ENCODE measurements around the gene SAPCD1. TPM values are rescaled to one million over a fixed set of nuclear protein-coding genes. Genes with fewer than 3 reads are reported as not detected.

The SAPCD1 gene
- total RNA-seq, 1 donor from 2014 or later: 1.2 TPM

GRCh38 chr6:31776989-31777666 is 14.7 kb downstream of the SAPCD1 start, which contains the start of gene VWA7:
VWA7 (minus strand) TSS chr6:31777328; CDS start chr6:31776779, 549 bp downstream.
- DNase-seq (ENCODE audit: low read depth) (peak; percentile 66), FAIRE-seq (no peak)
- Histone ChIP-seq H3K27me3 (ENCODE audit: insufficient read depth, low read length) (no peaks in the 10 kb centered on the region), H3K27ac (ENCODE audit: low read depth, low read length) (peak within 1 kb of the TSS; percentile 21), H3K9me3 (ENCODE audit: insufficient read depth, low read depth, low read length) (no peaks in the 10 kb centered on the region), H3K9ac (ENCODE audit: low read length) (peak within 1 kb of the TSS; percentile 46), H3K4me2 (ENCODE audit: low read length) (peak within 1 kb of the TSS; percentile 81), H3K79me2 (ENCODE audit: insufficient read depth, low read length) (no peaks in the 10 kb centered on the region), H3K36me3 (ENCODE audit: insufficient read depth, low read length) (no peaks in the 10 kb centered on the region), H3K4me3 (ENCODE audit: insufficient read depth, low read depth, low read length) (no peak within 1 kb of the TSS), H2AFZ (ENCODE audit: low read depth, low read length) (no peak within 1 kb of the TSS), H4K20me1 (ENCODE audit: insufficient read depth, low read length) (peaks cover 9% of the 10 kb centered on the region), H3K4me1 (ENCODE audit: insufficient read depth, low read length) (peaks cover 16% of the 10 kb centered on the region)
- peaks cover 19% of the 10 kb centered on the region for H3K36me3 Mint-ChIP-seq (ENCODE audit: low read depth, unreplicated experiment)
- no peaks in the 10 kb centered on the region for H3K27me3 Mint-ChIP-seq (ENCODE audit: low read depth, unreplicated experiment)
- H3K4me1 Mint-ChIP-seq (ENCODE audit: low read depth, unreplicated experiment): peaks cover 6% of the 10 kb centered on the region
- peak within 1 kb of the TSS; percentile 41 for H3K27ac Mint-ChIP-seq (ENCODE audit: unreplicated experiment)
- H3K9me3 Mint-ChIP-seq (ENCODE audit: unreplicated experiment): no peaks in the 10 kb centered on the region
- H3K4me3 Mint-ChIP-seq (ENCODE audit: unreplicated experiment): no peak within 1 kb of the TSS
- TF ChIP-seq, protein P1, sequence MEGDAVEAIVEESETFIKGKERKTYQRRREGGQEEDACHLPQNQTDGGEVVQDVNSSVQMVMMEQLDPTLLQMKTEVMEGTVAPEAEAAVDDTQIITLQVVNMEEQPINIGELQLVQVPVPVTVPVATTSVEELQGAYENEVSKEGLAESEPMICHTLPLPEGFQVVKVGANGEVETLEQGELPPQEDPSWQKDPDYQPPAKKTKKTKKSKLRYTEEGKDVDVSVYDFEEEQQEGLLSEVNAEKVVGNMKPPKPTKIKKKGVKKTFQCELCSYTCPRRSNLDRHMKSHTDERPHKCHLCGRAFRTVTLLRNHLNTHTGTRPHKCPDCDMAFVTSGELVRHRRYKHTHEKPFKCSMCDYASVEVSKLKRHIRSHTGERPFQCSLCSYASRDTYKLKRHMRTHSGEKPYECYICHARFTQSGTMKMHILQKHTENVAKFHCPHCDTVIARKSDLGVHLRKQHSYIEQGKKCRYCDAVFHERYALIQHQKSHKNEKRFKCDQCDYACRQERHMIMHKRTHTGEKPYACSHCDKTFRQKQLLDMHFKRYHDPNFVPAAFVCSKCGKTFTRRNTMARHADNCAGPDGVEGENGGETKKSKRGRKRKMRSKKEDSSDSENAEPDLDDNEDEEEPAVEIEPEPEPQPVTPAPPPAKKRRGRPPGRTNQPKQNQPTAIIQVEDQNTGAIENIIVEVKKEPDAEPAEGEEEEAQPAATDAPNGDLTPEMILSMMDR (IDR thresholded peaks at IDR 0.05; ENCODE audit: insufficient read depth, low read depth, low read length): no peak
- TF ChIP-seq EZH2 (IDR thresholded peaks at IDR 0.05; ENCODE audit: insufficient read depth, low read length): no peak

DNA sequence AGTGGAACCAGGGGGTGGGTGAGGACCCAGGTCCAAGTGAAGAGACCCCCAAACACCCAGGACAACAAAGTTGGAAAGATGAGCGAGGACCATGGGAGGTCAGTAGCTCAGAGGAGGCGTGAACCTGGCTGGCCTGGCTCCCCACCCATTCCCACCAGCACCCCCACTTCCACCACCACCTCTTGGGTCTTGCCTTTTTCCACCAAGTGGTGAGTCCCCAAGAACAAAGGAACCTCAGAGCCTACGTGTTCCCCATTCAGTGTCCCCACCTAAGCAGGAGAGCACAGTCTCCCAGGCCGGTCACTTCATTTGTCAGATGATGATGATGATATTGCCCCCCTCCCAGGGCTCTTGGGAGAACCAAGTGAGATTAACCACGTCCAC is 15.2 kb downstream of the SAPCD1 start:
- FAIRE-seq: no peak
- H3K36me3 ChIP-seq (ENCODE audit: insufficient read depth, low read length): no peaks in the 10 kb centered on the region
- TF ChIP-seq EZH2 (IDR thresholded peaks at IDR 0.05; ENCODE audit: insufficient read depth, low read length): no peak
- TF ChIP-seq, protein P1 (IDR thresholded peaks at IDR 0.05; ENCODE audit: insufficient read depth, low read depth, low read length): no peak
- peak overlapping the region; percentile 21 for H3K27ac ChIP-seq (ENCODE audit: low read depth, low read length)
- no peaks in the 10 kb centered on the region for H3K9me3 ChIP-seq (ENCODE audit: insufficient read depth, low read depth, low read length)
- no peak overlapping the region for H3K27ac Mint-ChIP-seq (ENCODE audit: unreplicated experiment)
- no peaks in the 10 kb centered on the region for H3K9me3 Mint-ChIP-seq (ENCODE audit: unreplicated experiment)
- H2AFZ ChIP-seq (ENCODE audit: low read depth, low read length): no peak overlapping the region
- no peak overlapping the region for H3K4me3 Mint-ChIP-seq (ENCODE audit: unreplicated experiment)
- H3K27me3 ChIP-seq (ENCODE audit: insufficient read depth, low read length): no peaks in the 10 kb centered on the region
- no peak for DNase-seq (ENCODE audit: low read depth)
- H3K4me2 ChIP-seq (ENCODE audit: low read length): peak overlapping the region; percentile 81
- H3K27me3 Mint-ChIP-seq (ENCODE audit: low read depth, unreplicated experiment): no peaks in the 10 kb centered on the region
- no peak overlapping the region for H3K9ac ChIP-seq (ENCODE audit: low read length)
- peaks cover 16% of the 10 kb centered on the region for H3K4me1 ChIP-seq (ENCODE audit: insufficient read depth, low read length)
- peaks cover 6% of the 10 kb centered on the region for H3K4me1 Mint-ChIP-seq (ENCODE audit: low read depth, unreplicated experiment)
- H4K20me1 ChIP-seq (ENCODE audit: insufficient read depth, low read length): peaks cover 9% of the 10 kb centered on the region
- no peak overlapping the region for H3K4me3 ChIP-seq (ENCODE audit: insufficient read depth, low read depth, low read length)
- H3K36me3 Mint-ChIP-seq (ENCODE audit: low read depth, unreplicated experiment): peaks cover 21% of the 10 kb centered on the region
- no peaks in the 10 kb centered on the region for H3K79me2 ChIP-seq (ENCODE audit: insufficient read depth, low read length)

GRCh38 chr6:31778193-31778592 is 15.7 kb downstream of the SAPCD1 start:
- no peak overlapping the region for H3K27ac Mint-ChIP-seq (ENCODE audit: unreplicated experiment)
- FAIRE-seq (no peak), DNase-seq (ENCODE audit: low read depth) (no peak)
- no peaks in the 10 kb centered on the region for H3K79me2 ChIP-seq (ENCODE audit: insufficient read depth, low read length)
- H3K4me1 ChIP-seq (ENCODE audit: insufficient read depth, low read length): peaks cover 16% of the 10 kb centered on the region
- no peak overlapping the region for H3K27ac ChIP-seq (ENCODE audit: low read depth, low read length)
- TF ChIP-seq, protein P1 (IDR thresholded peaks at IDR 0.05; ENCODE audit: insufficient read depth, low read depth, low read length): no peak
- no peak for TF ChIP-seq EZH2 (IDR thresholded peaks at IDR 0.05; ENCODE audit: insufficient read depth, low read length)
- H3K27me3 Mint-ChIP-seq (ENCODE audit: low read depth, unreplicated experiment): no peaks in the 10 kb centered on the region
- no peaks in the 10 kb centered on the region for H3K27me3 ChIP-seq (ENCODE audit: insufficient read depth, low read length)
- peaks cover 6% of the 10 kb centered on the region for H3K4me1 Mint-ChIP-seq (ENCODE audit: low read depth, unreplicated experiment)
- H2AFZ ChIP-seq (ENCODE audit: low read depth, low read length): no peak overlapping the region
- H3K9me3 ChIP-seq (ENCODE audit: insufficient read depth, low read depth, low read length): no peaks in the 10 kb centered on the region
- no peak overlapping the region for H3K4me2 ChIP-seq (ENCODE audit: low read length)
- no peak overlapping the region for H3K4me3 Mint-ChIP-seq (ENCODE audit: unreplicated experiment)
- peaks cover 26% of the 10 kb centered on the region for H3K36me3 Mint-ChIP-seq (ENCODE audit: low read depth, unreplicated experiment)
- H3K9me3 Mint-ChIP-seq (ENCODE audit: unreplicated experiment): no peaks in the 10 kb centered on the region
- H4K20me1 ChIP-seq (ENCODE audit: insufficient read depth, low read length): peaks cover 9% of the 10 kb centered on the region
- peaks cover 3% of the 10 kb centered on the region for H3K36me3 ChIP-seq (ENCODE audit: insufficient read depth, low read length)
- H3K4me3 ChIP-seq (ENCODE audit: insufficient read depth, low read depth, low read length): no peak overlapping the region
- no peak overlapping the region for H3K9ac ChIP-seq (ENCODE audit: low read length)

All from astrocyte (in vitro differentiated cells and primary cell).